HG03460 (cell line): ENCODE measurements around the gene PRRT4.

Source experiments
- ATAC-seq: cut with Tn5 transposase; IDR thresholded peaks from one replicate; pipeline ENCODE4 v1.9.1; 2021; ENCODE audit not compliant: unreplicated experiment

PRRT4 gene

GRCh38 chr7:128361411-128362379, at the start of gene PRRT4:
Gene PRRT4, minus strand, starts transcription at chr7:128361690.
- no peak for ATAC-seq

- ATAC-seq, result no peak
Observed at GRCh38 chr7:128410451-128410753, 48.9 kb upstream of the PRRT4 start.

- peak; percentile 76 for ATAC-seq
Observed at GRCh38 chr7:128409596-128410450, 48.3 kb upstream of the PRRT4 start, which contains the start of gene IMPDH1. Gene IMPDH1, minus strand, starts transcription at chr7:128409982. Its CDS starts 81 bp downstream, at chr7:128409901.

GRCh38 chr7:128408709-128409595, 47.5 kb upstream of the PRRT4 start:
- no peak for ATAC-seq

GRCh38 chr7:128407751-128408708, 46.5 kb upstream of the PRRT4 start:
- no peak for ATAC-seq

DNA sequence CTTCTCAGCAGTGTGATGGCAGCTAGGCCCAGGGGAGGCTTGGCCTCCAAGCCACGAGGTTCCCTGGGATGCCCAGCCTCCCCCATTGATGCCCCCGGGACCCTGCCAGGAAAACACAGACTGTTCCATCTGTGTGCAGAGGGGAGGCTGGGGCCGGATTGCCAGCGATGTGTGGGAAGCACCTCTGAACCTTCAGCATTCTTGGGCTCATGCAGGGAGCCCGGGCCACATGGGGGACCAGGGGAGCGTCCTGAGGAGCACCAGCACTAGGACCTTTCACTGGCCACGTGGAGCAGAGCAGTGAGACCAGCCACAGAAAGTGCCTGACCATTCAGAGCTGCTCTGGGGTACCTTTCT, 45.7 kb upstream of the PRRT4 start:
- no peak for ATAC-seq

GRCh38 chr7:128406314-128407232, 45.1 kb upstream of the PRRT4 start:
- ATAC-seq, result no peak

GRCh38 chr7:128405471-128406313, 44.2 kb upstream of the PRRT4 start:
- no peak for ATAC-seq

GRCh38 chr7:128404886-128405470, 43.5 kb upstream of the PRRT4 start:
- ATAC-seq, result no peak

- no peak for ATAC-seq
Observed at GRCh38 chr7:128404143-128404681, 42.7 kb upstream of the PRRT4 start.

- no peak for ATAC-seq
Observed at GRCh38 chr7:128403676-128404075, 42.2 kb upstream of the PRRT4 start.

DNA sequence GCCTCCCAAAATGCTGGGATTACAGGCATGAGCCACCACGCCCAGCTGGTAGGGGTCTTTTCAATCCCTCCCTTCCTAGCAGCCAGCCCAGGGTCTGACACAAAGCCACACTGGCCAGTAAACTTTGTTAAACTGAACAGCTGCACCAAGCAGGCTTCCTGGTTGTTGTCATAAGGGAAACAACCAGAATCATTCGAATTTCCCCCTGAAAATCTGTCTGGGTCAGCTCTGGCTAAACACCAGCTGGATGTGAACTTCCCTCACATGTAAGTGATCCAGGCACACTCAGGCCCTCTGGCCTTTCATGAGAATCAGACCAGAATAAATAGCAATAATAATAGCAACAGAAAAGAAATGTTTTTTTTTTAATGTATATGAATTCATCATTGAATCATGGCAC, 40.9 kb upstream of the PRRT4 start:
- ATAC-seq, result no peak

DNA sequence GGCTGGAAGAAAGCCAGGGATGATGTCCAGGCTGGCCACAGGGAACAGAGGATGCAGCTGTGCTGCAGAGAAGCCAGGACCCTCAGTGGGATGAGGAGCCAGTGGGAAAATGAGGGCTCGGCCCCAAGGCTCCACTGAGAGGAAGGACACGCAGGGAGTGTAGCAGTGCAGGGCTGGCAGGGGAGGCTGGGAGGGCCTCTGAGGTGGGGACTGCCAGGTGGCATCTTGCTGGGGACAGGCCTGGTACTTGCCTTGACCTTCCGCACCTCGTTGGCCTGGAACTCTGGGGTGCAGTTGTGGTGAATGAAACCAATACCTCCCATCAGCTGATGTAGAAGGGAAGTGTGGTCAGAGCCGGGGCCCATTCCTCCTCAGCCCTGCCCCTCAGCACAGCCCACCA, 39.1 kb upstream of the PRRT4 start:
- ATAC-seq, result no peak

- no peak for ATAC-seq
Observed at GRCh38 chr7:128399991-128400390, 38.5 kb upstream of the PRRT4 start.

- no peak for ATAC-seq
Observed at GRCh38 chr7:128398841-128399135, 37.3 kb upstream of the PRRT4 start.

- ATAC-seq, result no peak
Observed at GRCh38 chr7:128398016-128398840, 36.7 kb upstream of the PRRT4 start.

- no peak for ATAC-seq
Observed at GRCh38 chr7:128396357-128396756, 34.9 kb upstream of the PRRT4 start.
